Pulmonary artery endothelial cell (primary cell): ENCODE results near the gene YARS2. TPM values are rescaled to one million over a fixed set of nuclear protein-coding genes. Genes with fewer than 3 reads are reported as not detected.
"Not testable (repeated sequence)": the region's sequence is repeated elsewhere in the genome, so short reads cannot be mapped to it uniquely, and the experiment has no call there.

Experiments used
- DNase-seq: peaks from one replicate; pipeline ENCODE4 v3.0.0-alpha.2; 2011; ENCODE audit warnings: low read depth, low spot score
- total RNA-seq: library from RNA; depleted of rRNA; stranded (reverse); fragments of >200 nt; gene quantifications from 2 replicates; pipeline ENCODE4 v1.2.3, GENCODE V29; 2014

The YARS2 gene
- total RNA-seq, 1 donor from 2014 or later = 44.9 TPM

DNA sequence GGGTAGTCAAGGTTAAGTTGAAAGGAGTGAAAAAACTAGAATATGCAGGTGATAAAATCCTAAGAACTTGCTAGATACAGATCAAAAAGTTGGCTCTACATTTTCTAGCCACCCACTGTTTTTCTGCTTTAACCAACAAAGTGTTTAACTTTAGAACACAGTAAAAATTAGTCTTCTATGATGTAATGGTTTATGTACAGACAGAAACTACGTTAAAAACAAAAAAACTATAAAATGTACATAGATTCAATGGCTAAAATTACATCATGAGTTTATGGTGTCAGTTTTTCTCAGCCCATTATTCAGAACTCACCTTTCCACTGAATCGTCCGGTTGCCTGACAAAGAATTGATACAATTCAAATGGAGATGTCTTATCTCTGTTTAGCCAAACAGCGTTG, 2.1 kb downstream of the YARS2 start:
- no peak for DNase-seq

DNA sequence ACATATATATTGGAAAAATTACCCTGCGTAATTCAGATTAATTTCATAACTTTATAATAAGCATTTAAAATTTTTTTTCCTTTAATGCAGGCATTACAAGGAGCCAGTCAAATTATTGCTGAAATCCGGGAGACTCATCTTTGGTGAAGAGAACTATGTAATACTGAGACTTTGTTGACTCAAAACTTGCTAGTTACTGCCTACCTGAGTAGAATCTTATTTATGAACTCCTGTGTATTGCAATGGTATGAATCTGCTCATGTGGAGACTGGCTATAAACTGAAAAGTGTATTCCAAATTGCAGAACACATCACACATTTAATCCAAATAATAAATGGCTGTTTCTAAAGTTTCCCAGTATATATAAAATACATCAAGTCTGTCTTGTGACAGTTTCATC, 12.4 kb downstream of the YARS2 start:
- DNase-seq = no peak

GRCh38 chr12:32742133-32742532, 13.6 kb downstream of the YARS2 start:
- no peak for DNase-seq

GRCh38 chr12:32739279-32739678, 16.4 kb downstream of the YARS2 start:
- DNase-seq = no peak

DNA sequence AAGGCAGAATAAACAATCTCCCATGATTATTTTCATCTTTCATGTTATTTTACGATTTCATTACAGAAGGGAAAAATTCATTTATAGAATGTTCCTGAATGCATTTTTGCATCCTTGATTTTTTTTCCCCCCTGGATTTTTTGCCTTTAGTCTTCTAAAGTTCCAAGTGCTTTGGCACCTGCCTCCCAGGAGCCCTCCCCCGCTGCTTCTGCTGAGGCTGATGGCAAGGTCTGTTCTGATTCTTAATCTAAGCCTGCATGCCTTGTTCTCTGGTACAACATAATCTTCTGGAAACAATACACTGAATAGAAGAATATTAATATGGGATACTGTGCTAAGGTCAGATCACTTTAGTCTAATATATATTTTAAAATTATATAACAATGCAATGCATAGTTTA, 18.0 kb downstream of the YARS2 start:
- DNase-seq = no peak

- no peak for DNase-seq
Measured at GRCh38 chr12:32736445-32736844, 19.3 kb downstream of the YARS2 start.

GRCh38 chr12:32734952-32735351, 20.7 kb downstream of the YARS2 start:
- no peak for DNase-seq

GRCh38 chr12:32727237-32727636, 28.5 kb downstream of the YARS2 start:
- no peak for DNase-seq

DNA sequence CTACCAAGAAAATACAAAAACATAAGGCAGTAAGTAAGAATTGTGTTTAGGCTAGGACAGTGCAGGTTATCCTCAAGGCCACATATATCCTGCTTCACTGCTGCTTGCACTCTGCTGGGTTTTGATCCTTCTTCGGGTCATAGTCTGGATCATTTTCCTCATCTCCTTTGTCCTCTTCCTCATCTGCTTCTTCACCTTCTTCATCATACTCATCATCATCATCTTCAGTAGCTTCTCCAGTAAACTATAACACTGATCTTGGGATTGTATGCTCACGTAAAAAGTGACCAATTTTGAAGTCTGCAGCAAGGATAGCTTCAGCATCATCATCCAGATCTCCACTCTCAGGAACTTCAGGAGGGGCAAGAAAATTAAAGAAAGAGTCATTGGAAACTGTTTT, 29.4 kb downstream of the YARS2 start:
- no peak for DNase-seq

- DNase-seq = not testable (repeated sequence)
Measured at GRCh38 chr12:32725308-32725707, 30.4 kb downstream of the YARS2 start.

DNA sequence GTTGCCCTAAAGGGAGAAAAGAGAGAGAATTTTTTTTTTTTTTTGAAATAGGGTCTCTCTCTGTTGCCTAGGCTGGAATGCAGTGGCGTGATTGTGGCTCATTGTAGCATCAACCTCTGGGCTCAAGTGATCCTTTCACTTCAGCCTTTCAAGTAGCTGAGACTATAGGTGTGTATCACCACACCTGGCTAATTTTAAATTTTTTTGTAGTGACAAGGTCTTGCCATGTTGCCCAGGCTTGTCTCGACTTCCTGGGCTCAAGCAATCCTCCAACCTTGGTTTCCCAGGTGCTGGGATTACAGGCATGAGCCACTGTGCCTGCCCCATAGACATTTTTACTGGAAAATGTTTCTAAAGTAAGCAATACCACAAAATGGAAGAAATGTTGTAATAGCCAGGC, 36.8 kb downstream of the YARS2 start:
- no peak for DNase-seq

- DNase-seq = no peak
Measured at GRCh38 chr12:32714772-32715171, 40.9 kb downstream of the YARS2 start.

GRCh38 chr12:32708926-32709325, 46.8 kb downstream of the YARS2 start:
- no peak for DNase-seq

GRCh38 chr12:32706335-32707024, 49.2 kb downstream of the YARS2 start:
- no peak for DNase-seq

GRCh38 chr12:32705783-32706182, 49.9 kb downstream of the YARS2 start:
- no peak for DNase-seq

DNA sequence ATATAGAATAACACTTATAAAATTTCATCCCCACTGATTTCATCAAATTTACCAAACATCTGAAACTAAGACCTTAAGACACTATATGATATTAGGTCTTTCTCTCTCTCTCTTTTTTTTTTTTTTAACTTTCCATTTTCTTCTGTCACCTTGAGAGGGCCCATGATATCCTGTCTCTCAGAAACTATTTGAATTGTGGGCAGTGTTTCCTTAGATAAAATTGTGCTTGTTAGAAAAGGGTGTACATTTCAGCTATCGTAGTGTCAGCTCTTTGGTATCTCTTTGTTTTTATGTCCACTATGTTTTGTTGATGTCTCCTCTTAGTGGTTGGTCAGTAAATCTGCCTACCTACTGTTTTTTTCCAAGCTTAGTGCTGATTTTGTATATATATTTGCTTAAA, 52.8 kb downstream of the YARS2 start:
- DNase-seq = no peak

DNA sequence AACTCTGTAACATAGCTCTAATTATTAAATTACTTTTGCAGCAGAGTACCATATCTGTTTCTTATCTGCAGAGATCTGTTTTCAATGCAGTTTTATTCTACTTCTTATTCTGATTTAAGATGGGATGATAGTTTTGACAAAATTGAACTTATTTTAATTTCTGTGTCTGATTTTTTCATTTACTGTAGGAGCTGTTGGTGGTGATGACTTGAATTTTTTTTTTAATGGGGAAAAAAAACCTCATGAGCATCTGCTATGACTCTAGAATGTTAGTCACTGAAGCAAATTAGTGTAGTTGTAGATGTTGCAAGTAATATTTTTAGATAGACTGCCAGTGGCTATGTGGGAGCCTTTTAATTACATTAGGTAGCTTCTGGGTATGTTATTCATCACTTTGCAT, 53.2 kb downstream of the YARS2 start:
- no peak for DNase-seq

GRCh38 chr12:32699437-32699836, 56.3 kb downstream of the YARS2 start:
- DNase-seq = not testable (repeated sequence)

DNA sequence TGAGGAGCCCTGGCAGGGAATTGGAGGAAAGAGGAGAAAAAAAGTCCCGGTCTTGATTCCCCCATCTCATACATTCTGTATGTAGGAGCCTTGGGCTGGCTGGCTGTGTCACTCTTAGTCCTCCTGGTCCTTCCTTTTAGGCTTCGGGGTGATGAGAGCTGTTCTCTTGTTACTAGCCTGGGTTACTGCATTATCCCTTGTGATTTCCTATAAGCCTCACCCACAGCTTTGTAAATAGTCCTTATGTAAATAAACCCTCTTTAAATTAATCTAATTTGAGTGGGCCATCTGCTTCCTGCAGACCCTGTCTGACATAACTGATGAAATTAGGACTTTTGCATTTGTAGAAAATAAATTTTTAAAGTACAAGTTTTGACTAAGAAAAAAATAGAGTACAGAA, 57.4 kb downstream of the YARS2 start:
- no peak for DNase-seq

GRCh38 chr12:32697445-32697844, 58.3 kb downstream of the YARS2 start:
- DNase-seq = no peak
